Measurements from ENCODE around the gene FKBP1B. TPM values are rescaled to one million over a fixed set of nuclear protein-coding genes. Genes with fewer than 3 reads are reported as not detected.

FKBP1B gene
- total RNA-seq, 1 experiment from 2014 or later: 11.8 TPM

DNA sequence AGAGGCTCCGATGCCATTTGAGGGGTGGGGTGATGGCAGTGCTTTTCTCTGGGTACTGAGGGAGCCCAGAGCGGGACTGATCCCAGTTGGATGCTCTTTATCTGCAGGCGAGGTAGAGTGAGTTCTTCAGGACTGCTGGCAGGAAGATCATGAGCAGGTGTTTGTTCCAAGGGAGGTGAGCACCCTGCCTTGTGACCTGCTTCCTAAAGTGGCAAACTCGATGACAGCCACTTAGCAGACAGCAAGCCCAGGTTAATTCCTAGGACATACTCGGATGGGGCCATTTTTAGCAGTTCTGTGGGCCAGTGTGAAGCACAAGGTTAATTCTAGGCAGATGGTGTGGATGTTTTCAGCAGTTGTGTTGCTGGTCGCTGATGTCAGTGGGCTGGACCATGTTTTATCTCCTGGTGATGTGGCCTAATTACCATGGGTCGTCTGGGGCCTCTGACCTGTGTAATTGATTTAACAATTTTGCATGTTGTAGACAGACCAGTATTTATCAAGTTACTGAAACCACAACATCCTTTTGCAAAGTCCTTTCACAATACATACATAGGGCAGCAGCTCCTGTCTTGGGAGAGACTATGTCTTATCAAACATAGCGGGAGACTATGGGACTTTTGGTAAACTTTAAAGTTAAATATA, 4.9 kb downstream of the FKBP1B start:
- no peak overlapping the region for H3K4me2 ChIP-seq (ENCODE audit: low read length)
- ChIA-PET RAD21 (ENCODE audit: low non-redundant PET in 1 of 2, low total read pairs in 2 of 2, uncharacterized antibody in 2 of 2, unreplicated experiment in 2 of 2) (no interaction called here), CTCF (no interaction called here), POLR2A (no interaction called here)
- no TSS peak for BruUV-seq (replicated peaks)
- peaks cover 0 to 4% of the 10 kb centered on the region in 2 experiments; a peak in 2 of 4 replicates for H3K4me1 ChIP-seq (ENCODE audit: control insufficient read depth in 1 of 2, insufficient read depth in 2 of 2, low read length in 2 of 2)
- no peaks in the 10 kb centered on the region for H3K79me2 ChIP-seq (ENCODE audit: insufficient read depth, low read length)
- DNase-seq (ENCODE audit: low read depth, low spot score) (no peak), ATAC-seq (no peak)
- no peak overlapping the region for H3K27ac ChIP-seq (ENCODE audit: low read depth, low read length)
- no peaks in the 10 kb centered on the region for H3K9me3 ChIP-seq (ENCODE audit: control insufficient read depth in 1 of 2, insufficient read depth in 1 of 2, low read depth in 1 of 2, low read length in 2 of 2)
- intact Hi-C loops (cut with micrococcal nuclease): no loop called here
- no peaks in the 10 kb centered on the region for H3K36me3 ChIP-seq (ENCODE audit: control insufficient read depth in 1 of 2, insufficient read depth in 2 of 2, low read length in 2 of 2)
- H3K27me3 ChIP-seq (ENCODE audit: insufficient read depth, low read length): no peaks in the 10 kb centered on the region
- no peak overlapping the region for H3K9ac ChIP-seq (ENCODE audit: low read length)
- H3K9me2 ChIP-seq (ENCODE audit: insufficient read depth): no peaks in the 10 kb centered on the region
- H2AFZ ChIP-seq (ENCODE audit: low read depth, low read length, poor library complexity, severe bottlenecking): no peak overlapping the region
- TF ChIP-seq RAD21 (IDR thresholded peaks at IDR 0.05; ENCODE audit: low read depth): no peak
- no peak for TF ChIP-seq ZFX (IDR thresholded peaks at IDR 0.05)
- TF ChIP-seq, protein P1, sequence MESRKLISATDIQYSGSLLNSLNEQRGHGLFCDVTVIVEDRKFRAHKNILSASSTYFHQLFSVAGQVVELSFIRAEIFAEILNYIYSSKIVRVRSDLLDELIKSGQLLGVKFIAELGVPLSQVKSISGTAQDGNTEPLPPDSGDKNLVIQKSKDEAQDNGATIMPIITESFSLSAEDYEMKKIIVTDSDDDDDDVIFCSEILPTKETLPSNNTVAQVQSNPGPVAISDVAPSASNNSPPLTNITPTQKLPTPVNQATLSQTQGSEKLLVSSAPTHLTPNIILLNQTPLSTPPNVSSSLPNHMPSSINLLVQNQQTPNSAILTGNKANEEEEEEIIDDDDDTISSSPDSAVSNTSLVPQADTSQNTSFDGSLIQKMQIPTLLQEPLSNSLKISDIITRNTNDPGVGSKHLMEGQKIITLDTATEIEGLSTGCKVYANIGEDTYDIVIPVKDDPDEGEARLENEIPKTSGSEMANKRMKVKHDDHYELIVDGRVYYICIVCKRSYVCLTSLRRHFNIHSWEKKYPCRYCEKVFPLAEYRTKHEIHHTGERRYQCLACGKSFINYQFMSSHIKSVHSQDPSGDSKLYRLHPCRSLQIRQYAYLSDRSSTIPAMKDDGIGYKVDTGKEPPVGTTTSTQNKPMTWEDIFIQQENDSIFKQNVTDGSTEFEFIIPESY (IDR thresholded peaks at IDR 0.05; ENCODE audit: extremely low read depth, insufficient replicate concordance, low read length): no peak
- no peak for TF ChIP-seq ZNF274 (IDR thresholded peaks at IDR 0.05; ENCODE audit: low read depth, low read length)
- no peak for TF ChIP-seq ELF1 (IDR thresholded peaks at IDR 0.05; ENCODE audit: borderline replicate concordance, low read depth)
- TF ChIP-seq EZH2phosphoT487 (IDR thresholded peaks at IDR 0.05; ENCODE audit: borderline replicate concordance): no peak
- no peak for TF ChIP-seq CBX3 (IDR thresholded peaks at IDR 0.05; ENCODE audit: low read depth)
- TF ChIP-seq, protein P2, sequence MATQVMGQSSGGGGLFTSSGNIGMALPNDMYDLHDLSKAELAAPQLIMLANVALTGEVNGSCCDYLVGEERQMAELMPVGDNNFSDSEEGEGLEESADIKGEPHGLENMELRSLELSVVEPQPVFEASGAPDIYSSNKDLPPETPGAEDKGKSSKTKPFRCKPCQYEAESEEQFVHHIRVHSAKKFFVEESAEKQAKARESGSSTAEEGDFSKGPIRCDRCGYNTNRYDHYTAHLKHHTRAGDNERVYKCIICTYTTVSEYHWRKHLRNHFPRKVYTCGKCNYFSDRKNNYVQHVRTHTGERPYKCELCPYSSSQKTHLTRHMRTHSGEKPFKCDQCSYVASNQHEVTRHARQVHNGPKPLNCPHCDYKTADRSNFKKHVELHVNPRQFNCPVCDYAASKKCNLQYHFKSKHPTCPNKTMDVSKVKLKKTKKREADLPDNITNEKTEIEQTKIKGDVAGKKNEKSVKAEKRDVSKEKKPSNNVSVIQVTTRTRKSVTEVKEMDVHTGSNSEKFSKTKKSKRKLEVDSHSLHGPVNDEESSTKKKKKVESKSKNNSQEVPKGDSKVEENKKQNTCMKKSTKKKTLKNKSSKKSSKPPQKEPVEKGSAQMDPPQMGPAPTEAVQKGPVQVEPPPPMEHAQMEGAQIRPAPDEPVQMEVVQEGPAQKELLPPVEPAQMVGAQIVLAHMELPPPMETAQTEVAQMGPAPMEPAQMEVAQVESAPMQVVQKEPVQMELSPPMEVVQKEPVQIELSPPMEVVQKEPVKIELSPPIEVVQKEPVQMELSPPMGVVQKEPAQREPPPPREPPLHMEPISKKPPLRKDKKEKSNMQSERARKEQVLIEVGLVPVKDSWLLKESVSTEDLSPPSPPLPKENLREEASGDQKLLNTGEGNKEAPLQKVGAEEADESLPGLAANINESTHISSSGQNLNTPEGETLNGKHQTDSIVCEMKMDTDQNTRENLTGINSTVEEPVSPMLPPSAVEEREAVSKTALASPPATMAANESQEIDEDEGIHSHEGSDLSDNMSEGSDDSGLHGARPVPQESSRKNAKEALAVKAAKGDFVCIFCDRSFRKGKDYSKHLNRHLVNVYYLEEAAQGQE (IDR thresholded peaks at IDR 0.05; ENCODE audit: low read depth): no peak
- TF ChIP-seq SRF (IDR thresholded peaks at IDR 0.05; ENCODE audit: low read depth): no peak
- H4K20me1 ChIP-seq (ENCODE audit: insufficient read depth): no peaks in the 10 kb centered on the region
- H3K4me3 ChIP-seq (replicated peaks in 1 of 2; ENCODE audit: low read depth in 1 of 2, low read length in 2 of 2): no peak overlapping the region
